ENCODE data around the gene SLC6A19. TPM values are rescaled to one million over a fixed set of nuclear protein-coding genes. Genes with fewer than 3 reads are reported as not detected.

Gene SLC6A19
- polyA plus RNA-seq, 1 of the 3 experiments (the other 2 are of a cell fraction): not detected

- no peak overlapping the region for H3K4me3 ChIP-seq (ENCODE audit: low read depth in 2 of 2, low read length in 1 of 2)
- no peaks in the 10 kb centered on the region; a peak in 1 of 4 replicates for H3K4me1 ChIP-seq (ENCODE audit: control insufficient read depth in 1 of 2, insufficient read depth in 2 of 2, low read depth in 1 of 2, low read length in 1 of 2)
- DNase-seq: no peak
- H3K9me2 ChIP-seq: no peaks in the 10 kb centered on the region
- H2AFZ ChIP-seq (ENCODE audit: low read depth): no peak overlapping the region
- no peak overlapping the region for H3K27ac ChIP-seq (ENCODE audit: low read depth in 2 of 2, low read length in 1 of 2)
- no peak for TF ChIP-seq RFX5 (IDR thresholded peaks at IDR 0.05; ENCODE audit: low read length)
- TF ChIP-seq ELF1 (IDR thresholded peaks at IDR 0.05): no peak
- no peak for TF ChIP-seq USF1 (IDR thresholded peaks at IDR 0.05; ENCODE audit: borderline replicate concordance, low read depth)
- TF ChIP-seq MXI1 (IDR thresholded peaks at IDR 0.05; ENCODE audit: low read depth, low read length): no peak
- TF ChIP-seq RXRA (IDR thresholded peaks at IDR 0.05; ENCODE audit: borderline replicate concordance, low read depth): no peak
- TF ChIP-seq REST (IDR thresholded peaks at IDR 0.05; ENCODE audit: low read depth, low read length): no peak
- no peak for TF ChIP-seq POLR2AphosphoS5 (IDR thresholded peaks at IDR 0.05; ENCODE audit: low read depth, low read length)
- no peak for TF ChIP-seq TEAD4 (IDR thresholded peaks at IDR 0.05; ENCODE audit: borderline replicate concordance, insufficient read depth)
- no peak for TF ChIP-seq SMC3 (IDR thresholded peaks at IDR 0.05; ENCODE audit: low read depth, low read length)
- TF ChIP-seq USF2 (IDR thresholded peaks at IDR 0.05; ENCODE audit: borderline replicate concordance, low read depth, low read length): no peak
- no peak for TF ChIP-seq SIN3A (IDR thresholded peaks at IDR 0.05; ENCODE audit: borderline replicate concordance, low read depth, low read length)
- no peak for TF ChIP-seq YY1 (IDR thresholded peaks at IDR 0.05; ENCODE audit: low read depth)
- no peak for TF ChIP-seq GATA2 (CRISPR knock-in tag; IDR thresholded peaks at IDR 0.05)
- TF ChIP-seq NFIC (IDR thresholded peaks at IDR 0.05; ENCODE audit: borderline replicate concordance): no peak
- TF ChIP-seq CHD2 (IDR thresholded peaks at IDR 0.05; ENCODE audit: low read length, partially characterized antibody): no peak
- no peak for TF ChIP-seq IRF3 (IDR thresholded peaks at IDR 0.05; ENCODE audit: low read depth, low read length)
- TF ChIP-seq EP300 (IDR thresholded peaks at IDR 0.05; ENCODE audit: borderline replicate concordance in 1 of 2, low read depth in 1 of 2, low read length in 1 of 2): no peak
- no peak for TF ChIP-seq RCOR1 (IDR thresholded peaks at IDR 0.05; ENCODE audit: low read length)
- H3K27me3 ChIP-seq (ENCODE audit: insufficient read depth): 0 out of 2 replicates have a peak, but pooled peaks cover 10% of the 10 kb centered on the region
- H3K79me2 ChIP-seq (ENCODE audit: insufficient read depth): no peaks in the 10 kb centered on the region
- no peak overlapping the region for H3K4me2 ChIP-seq
- POLR2A ChIA-PET: no interaction called here
- H3K36me3 ChIP-seq (replicated peaks in 1 of 2; ENCODE audit: control insufficient read depth in 1 of 2, insufficient read depth in 2 of 2, low read length in 1 of 2): no peaks in the 10 kb centered on the region
- H4K20me1 ChIP-seq (ENCODE audit: insufficient read depth): no peaks in the 10 kb centered on the region
- no peaks in the 10 kb centered on the region for H3K9me3 ChIP-seq
- no peak overlapping the region for H3K9ac ChIP-seq
- WGBS (ENCODE audit: low lambda C conversion rate): 57% methylated on average over 28 of the region's 29 CpGs
- H3F3A ChIP-seq (replicated peaks; ENCODE audit: insufficient read depth): no peaks in the 10 kb centered on the region
- CTCF ChIA-PET: no interaction called here
These were observed 48.2 kb downstream of the SLC6A19 start for GRCh38 chr5:1249366-1250280.

Measured in SK-N-SH (cell line).